Hair follicular keratinocyte (primary cell): ENCODE results near the gene NADSYN1. TPM values are rescaled to one million over a fixed set of nuclear protein-coding genes. Genes with fewer than 3 reads are reported as not detected.

Source experiments
- total RNA-seq: library from RNA; depleted of rRNA; stranded (reverse); fragments of >200 nt; gene quantifications from 2 replicates; pipeline ENCODE4 v1.2.3, GENCODE V29; 2015

NADSYN1 gene
- total RNA-seq: 31.8 and 45.2 TPM in 2 replicates

GRCh38 chr11:71453037-71453917 is at the start of gene NADSYN1:
Gene NADSYN1 (plus strand): TSS chr11:71453203. CDS start chr11:71453297, 94 bp downstream.

GRCh38 chr11:71448257-71449171 is 4.5 kb upstream of the NADSYN1 start, which contains the start of gene DHCR7:
Gene DHCR7 (minus strand): TSS chr11:71448393. CDS start chr11:71444952, 3,441 bp downstream.

GRCh38 chr11:71526796-71527575 is 74.0 kb downstream of the NADSYN1 start, which contains the start of gene KRTAP5-7:
Gene KRTAP5-7 (plus strand): TSS chr11:71527267. CDS start chr11:71527301, 34 bp downstream.

GRCh38 chr11:71537977-71538665 is 85.1 kb downstream of the NADSYN1 start, which contains the start of gene KRTAP5-8:
Gene KRTAP5-8 (plus strand): TSS chr11:71538025. CDS start chr11:71538056, 31 bp downstream.

GRCh38 chr11:71548120-71548519 is 95.1 kb downstream of the NADSYN1 start, which contains the start of gene KRTAP5-9:
Gene KRTAP5-9 (plus strand): TSS chr11:71548420. CDS start chr11:71548658, 238 bp downstream.

Other genes with a start within 250 kb of the NADSYN1 start
- 0.80 and 7.3 TPM in 2 replicates for gene SHANK2, start 200.6 kb upstream of the NADSYN1 start, total RNA-seq
- 142 and 148 TPM in 2 replicates for gene DHCR7, start 4.8 kb upstream of the NADSYN1 start, total RNA-seq
- gene KRTAP5-7, start 74.1 kb downstream of the NADSYN1 start, total RNA-seq: not detected in 2 replicates
- not detected in 2 replicates for gene KRTAP5-8, start 84.8 kb downstream of the NADSYN1 start, total RNA-seq
- not detected in 2 replicates for gene KRTAP5-9, start 95.2 kb downstream of the NADSYN1 start, total RNA-seq
- not detected in 2 replicates for gene KRTAP5-10, start 112.4 kb downstream of the NADSYN1 start, total RNA-seq
- not detected in 2 replicates for gene KRTAP5-11, start 129.7 kb downstream of the NADSYN1 start, total RNA-seq